Myocyte (in vitro differentiated cells): Measurements from ENCODE around the gene FLNC. TPM values are rescaled to one million over a fixed set of nuclear protein-coding genes. Genes with fewer than 3 reads are reported as not detected.

Experiments
- DNase-seq: peaks from one replicate; pipeline ENCODE4 v3.0.0-alpha.2; 2012; ENCODE audit warnings: low read depth
- polyA plus RNA-seq: library from polyadenylated mRNA; unstranded; fragments of >200 nt; gene quantifications from one replicate; pipeline ENCODE4 v1.2.1, GENCODE V29; 2012; ENCODE audit warnings: missing spikeins
- total RNA-seq: library from RNA; depleted of rRNA; stranded (reverse); fragments of >200 nt; gene quantifications from 2 replicates; pipeline ENCODE4 v1.2.3, GENCODE V29; 2014

Gene FLNC
- 703 and 1,085 TPM in 2 replicates for total RNA-seq
- 401 TPM for polyA plus RNA-seq

- peak; percentile 87 for DNase-seq
Observed at GRCh38 chr7:128830231-128831177, at the start of gene FLNC. Gene FLNC, plus strand, starts transcription at chr7:128830406. Its CDS starts 232 bp downstream, at chr7:128830638.

- DNase-seq = peak; percentile 63
Observed at GRCh38 chr7:128781126-128781525, 49.1 kb upstream of the FLNC start.

DNA sequence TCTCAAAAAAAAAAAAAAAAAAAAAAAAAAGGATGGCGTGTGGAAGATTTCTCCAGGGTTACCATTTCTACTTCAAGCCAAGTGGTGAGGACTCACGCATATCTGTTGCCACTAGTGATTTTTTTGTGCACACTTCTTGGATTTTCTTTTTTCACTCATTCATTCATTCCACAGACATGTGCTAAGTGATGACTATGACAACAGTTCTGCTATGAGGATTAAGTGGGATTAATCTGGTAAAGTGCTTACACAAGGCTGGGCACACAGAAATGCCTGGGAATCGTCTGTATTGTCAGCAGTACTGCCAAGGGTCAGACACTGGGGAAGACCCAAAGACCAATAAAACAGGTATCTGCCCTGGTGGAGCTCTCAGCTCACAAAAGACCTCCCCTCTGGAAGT, 48.4 kb upstream of the FLNC start:
- no peak for DNase-seq

GRCh38 chr7:128783143-128783861, 46.9 kb upstream of the FLNC start:
- DNase-seq = peak; percentile 26

- DNase-seq = no peak
Observed at GRCh38 chr7:128785738-128786137, 44.5 kb upstream of the FLNC start.

DNA sequence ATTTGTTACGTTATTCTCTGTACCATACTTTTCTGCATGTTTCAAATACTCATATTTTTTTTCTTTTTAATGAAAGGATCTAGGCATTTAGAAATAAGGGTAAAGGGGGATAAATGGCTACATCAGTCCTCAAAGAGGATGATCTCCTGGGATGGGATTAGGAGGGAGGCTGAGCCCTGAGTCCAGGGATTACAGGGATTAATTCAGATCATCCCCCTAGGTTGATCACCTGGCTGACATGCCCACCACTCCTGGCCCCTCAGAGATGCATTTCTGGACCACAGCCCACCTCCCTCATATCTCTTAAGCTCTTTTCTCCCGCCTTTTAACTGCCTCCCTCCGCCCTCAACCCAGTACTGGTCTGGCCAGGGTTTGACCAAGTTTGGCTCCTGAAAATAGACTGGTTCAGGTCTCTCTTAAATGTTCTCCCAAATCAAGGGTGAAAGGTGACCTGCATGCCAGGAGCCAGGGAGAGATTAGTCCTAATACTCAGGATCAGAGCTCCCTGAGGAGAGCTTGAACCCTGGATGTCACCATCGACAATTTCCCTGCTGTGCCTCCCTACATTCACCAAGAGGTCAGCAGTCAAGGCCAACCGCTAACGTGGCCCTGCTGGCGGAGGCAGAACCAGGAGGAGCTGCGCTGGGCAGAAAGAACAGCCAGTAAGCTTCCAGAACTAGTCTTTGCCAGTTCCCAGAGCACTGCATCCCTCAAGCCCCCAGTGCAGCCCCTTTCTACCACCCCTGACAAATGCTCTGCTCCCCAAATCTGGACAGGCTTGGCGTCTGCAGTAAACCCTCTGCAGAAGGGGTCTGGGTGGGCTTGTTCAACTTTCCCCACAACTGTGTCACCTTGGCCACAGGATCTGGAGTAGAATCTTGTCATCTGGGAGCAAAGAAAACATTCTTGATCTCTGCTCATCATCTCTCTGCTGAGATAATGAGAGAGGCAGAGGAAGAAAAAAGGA, 41.5 kb upstream of the FLNC start:
- DNase-seq = no peak

- no peak for DNase-seq
Observed at GRCh38 chr7:128790315-128791041, 39.7 kb upstream of the FLNC start.

GRCh38 chr7:128791121-128791971, 38.9 kb upstream of the FLNC start, which contains the start of gene CCDC136:
Gene CCDC136, plus strand, starts transcription at chr7:128791968. Its CDS starts 444 bp downstream, at chr7:128792412.
- peak; percentile 65 for DNase-seq

- DNase-seq = no peak
Observed at GRCh38 chr7:128791972-128792327, 38.3 kb upstream of the FLNC start.

DNA sequence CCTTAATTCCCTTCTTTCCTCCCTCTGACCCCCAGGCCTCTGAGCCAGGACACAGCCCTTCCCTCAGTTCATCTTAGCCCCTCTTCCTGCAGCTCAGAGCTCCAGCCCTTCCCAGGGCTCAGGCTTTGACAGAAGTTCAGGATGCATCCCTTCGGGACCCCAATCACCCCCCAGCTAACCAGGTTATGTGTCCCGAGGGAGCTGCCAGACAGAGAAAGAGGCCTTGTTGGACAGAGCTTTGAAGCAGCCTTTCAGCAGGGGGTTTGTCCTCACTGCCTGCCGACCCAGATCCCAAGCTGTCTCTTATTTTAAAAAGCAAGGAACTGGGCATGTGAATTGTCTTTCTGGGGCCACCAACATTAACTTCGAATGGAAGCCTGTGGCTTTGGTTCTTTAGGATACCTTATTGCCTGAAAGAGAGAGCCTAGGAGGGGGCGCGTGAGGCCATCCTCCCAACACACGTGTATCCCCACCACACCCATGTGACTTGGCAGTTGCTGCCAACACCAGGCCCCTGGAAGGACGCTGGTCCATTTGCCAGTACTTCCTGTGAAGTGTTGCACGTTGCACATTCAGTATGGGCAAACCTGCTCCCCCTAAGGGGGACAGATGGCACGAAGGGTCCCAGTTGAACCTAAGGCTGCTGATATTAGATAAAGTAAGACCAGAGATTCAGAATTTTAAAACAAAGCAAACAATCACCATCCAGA, 37.6 kb upstream of the FLNC start:
- DNase-seq = no peak

- DNase-seq = no peak
Observed at GRCh38 chr7:128793181-128793547, 37.0 kb upstream of the FLNC start.

GRCh38 chr7:128794020-128794419, 36.2 kb upstream of the FLNC start:
- DNase-seq = no peak

GRCh38 chr7:128794436-128794835, 35.8 kb upstream of the FLNC start:
- no peak for DNase-seq

DNA sequence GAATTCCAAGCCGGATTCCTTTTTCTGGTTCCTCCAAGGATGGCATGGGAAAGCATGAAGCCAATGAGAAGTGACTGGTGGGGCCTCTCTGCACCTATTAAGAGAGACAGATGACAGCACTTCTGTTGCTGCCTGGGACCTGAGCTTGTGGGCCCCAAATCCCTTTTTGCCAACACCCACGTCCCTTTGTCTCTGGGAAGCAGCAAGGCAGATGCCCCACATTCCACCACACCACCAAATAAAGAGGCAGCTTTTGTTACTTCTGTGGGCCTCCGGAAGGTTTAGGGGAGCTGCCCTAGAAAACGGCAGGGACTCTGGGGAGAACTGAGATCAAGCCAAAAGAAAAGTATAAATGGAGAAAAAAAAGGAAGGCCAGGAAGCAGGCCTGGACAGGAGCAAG, 35.1 kb upstream of the FLNC start:
- no peak for DNase-seq

DNA sequence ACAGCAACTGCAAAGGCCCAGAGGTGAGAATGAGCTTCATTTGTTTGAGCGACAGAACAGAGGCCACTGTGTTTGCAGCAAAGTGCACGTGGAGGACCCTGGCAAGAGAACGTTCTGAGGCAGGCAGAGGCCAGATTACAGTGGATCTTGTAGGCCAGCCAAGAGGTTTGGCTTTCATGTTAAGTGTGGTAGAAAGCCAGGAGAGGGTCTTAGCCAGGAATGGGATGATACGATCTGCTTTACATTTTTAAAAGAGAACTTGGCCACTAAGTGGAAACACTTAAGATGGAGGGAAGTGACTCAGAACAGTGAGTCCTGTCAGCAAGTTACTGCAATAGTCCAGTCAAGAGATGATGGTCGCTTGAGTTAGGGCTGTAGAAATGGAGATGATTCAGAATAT, 33.9 kb upstream of the FLNC start:
- no peak for DNase-seq

DNA sequence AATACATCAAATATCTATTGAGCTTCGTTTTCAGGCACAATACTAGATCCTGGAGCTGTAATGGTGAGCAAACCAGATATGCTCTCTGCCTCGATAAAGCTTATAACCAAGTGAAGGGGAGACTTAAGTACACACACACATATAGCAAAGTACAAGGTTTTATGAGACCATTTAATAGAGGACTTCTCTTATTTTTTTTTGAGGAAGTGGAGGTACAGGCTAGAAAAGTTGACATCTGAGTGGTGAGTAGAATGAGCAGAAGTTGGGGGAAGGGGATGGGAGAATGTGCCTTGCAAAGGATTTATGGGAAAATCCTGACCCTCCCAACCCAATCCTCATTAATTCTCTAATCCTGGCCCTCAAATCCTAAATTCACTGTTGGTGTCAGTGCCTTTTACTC, 30.8 kb upstream of the FLNC start:
- no peak for DNase-seq

- no peak for DNase-seq
Observed at GRCh38 chr7:128800567-128800966, 29.6 kb upstream of the FLNC start.

GRCh38 chr7:128801003-128801402, 29.2 kb upstream of the FLNC start:
- DNase-seq = no peak
